H9 (cell line): ENCODE measurements around the gene CMTM2. TPM values are rescaled to one million over a fixed set of nuclear protein-coding genes. Genes with fewer than 3 reads are reported as not detected.

ENCODE experiments used
- DNase-seq: peaks from one replicate; pipeline ENCODE4 v3.0.0-alpha.2; 2017
- H2AFZ ChIP-seq: one replicate; pipeline ENCODE4 v1.6.1; 2013; ENCODE audit warnings: mild to moderate bottlenecking, low read length, control low read depth, moderate library complexity
- H2AK5ac ChIP-seq: 2 replicates; pipeline ENCODE4 v1.6.1; 2013; ENCODE audit warnings: low read length, control low read depth, mixed read lengths; ENCODE audit not compliant: insufficient read length
- H2BK120ac ChIP-seq: one replicate; pipeline ENCODE4 v1.6.1; 2013; ENCODE audit warnings: low read depth, mild to moderate bottlenecking, low read length, control low read depth, inconsistent platforms; ENCODE audit not compliant: poor library complexity, severe bottlenecking
- H2BK12ac ChIP-seq: 2 replicates; pipeline ENCODE4 v1.6.1; 2013; ENCODE audit warnings: low read length, control low read depth, mixed read lengths, low read depth; ENCODE audit not compliant: insufficient read length
- H2BK15ac ChIP-seq: 2 replicates; pipeline ENCODE4 v1.6.1; 2013; ENCODE audit warnings: low read depth, low read length, control low read depth
- H2BK20ac ChIP-seq: one replicate; pipeline ENCODE4 v1.6.1; 2013; ENCODE audit warnings: low read depth, mild to moderate bottlenecking, low read length, control low read depth, inconsistent platforms; ENCODE audit not compliant: poor library complexity, severe bottlenecking
- H2BK5ac ChIP-seq: 2 replicates; pipeline ENCODE4 v1.6.1; 2013; ENCODE audit warnings: low read length, control low read depth, mixed read lengths; ENCODE audit not compliant: insufficient read length
- H3K14ac ChIP-seq: 2 replicates; pipeline ENCODE4 v1.6.1; 2013; ENCODE audit warnings: low read length, control low read depth; ENCODE audit not compliant: insufficient read depth
- H3K18ac ChIP-seq: 2 replicates; pipeline ENCODE4 v1.6.1; 2013; ENCODE audit warnings: low read depth, mild to moderate bottlenecking, mixed read lengths, low read length, control low read depth; ENCODE audit not compliant: insufficient read length
- H3K23ac ChIP-seq: 2 replicates; pipeline ENCODE4 v1.6.1; 2013; ENCODE audit warnings: low read length, control low read depth, mixed read lengths, low read depth; ENCODE audit not compliant: insufficient read length
- H3K23me2 ChIP-seq: 2 replicates; pipeline ENCODE4 v1.6.1; 2013; ENCODE audit warnings: low read depth, mild to moderate bottlenecking, mixed read lengths, low read length, control low read depth; ENCODE audit not compliant: insufficient read length, poor library complexity, severe bottlenecking
- H3K27ac ChIP-seq: 2 replicates; pipeline ENCODE4 v1.5.1; 2013; ENCODE audit warnings: low read length, control low read depth, mixed read lengths, low read depth; ENCODE audit not compliant: insufficient read length
- H3K27me3 ChIP-seq: 2 replicates; pipeline ENCODE4 v1.6.1; 2013; ENCODE audit warnings: low read length, control low read depth, inconsistent platforms; ENCODE audit not compliant: insufficient read depth
- H3K4ac ChIP-seq: 2 replicates; pipeline ENCODE4 v1.6.1; 2013; ENCODE audit warnings: low read depth, mild to moderate bottlenecking, control low read depth, inconsistent platforms, low read length, moderate library complexity
- H3K4me1 ChIP-seq: 2 replicates; pipeline ENCODE4 v1.6.1; 2013; ENCODE audit warnings: low read length, control low read depth, inconsistent platforms; ENCODE audit not compliant: insufficient read depth
- H3K4me2 ChIP-seq: 2 replicates; pipeline ENCODE4 v1.6.1; 2013; ENCODE audit warnings: low read length, control low read depth, mixed read lengths; ENCODE audit not compliant: insufficient read length, insufficient read depth
- H3K56ac ChIP-seq: 2 replicates; pipeline ENCODE4 v1.6.1; 2013; ENCODE audit warnings: low read depth, mild to moderate bottlenecking, mixed read lengths, low read length, control low read depth; ENCODE audit not compliant: insufficient read length
- H3K79me1 ChIP-seq: 2 replicates; pipeline ENCODE4 v1.6.1; 2013; ENCODE audit warnings: low read depth, mild to moderate bottlenecking, moderate library complexity, low read length, control low read depth, inconsistent platforms; ENCODE audit not compliant: insufficient read depth, poor library complexity, severe bottlenecking
- H3K79me2 ChIP-seq: 2 replicates; pipeline ENCODE4 v1.6.1; 2013; ENCODE audit warnings: low read length, control low read depth, inconsistent platforms; ENCODE audit not compliant: insufficient read depth
- H3K9ac ChIP-seq: 2 replicates; pipeline ENCODE4 v1.6.1; 2013; ENCODE audit warnings: low read length, control low read depth, mixed read lengths; ENCODE audit not compliant: insufficient read length; ENCODE audit errors: extremely low read depth
- H3K9me3 ChIP-seq: one replicate; pipeline ENCODE4 v1.6.1; 2013; ENCODE audit warnings: low read depth, low read length, inconsistent platforms; ENCODE audit not compliant: control insufficient read depth
- H3T11ph ChIP-seq: one replicate; pipeline ENCODE4 v1.6.1; 2013; ENCODE audit warnings: mild to moderate bottlenecking, low read length, control low read depth, inconsistent platforms
- H4K20me1 ChIP-seq: one replicate; pipeline ENCODE4 v1.6.1; 2013; ENCODE audit not compliant: control insufficient read depth, insufficient read length, insufficient read depth
- H4K5ac ChIP-seq: 2 replicates; pipeline ENCODE4 v1.6.1; 2013; ENCODE audit warnings: low read depth, mild to moderate bottlenecking, mixed read lengths, low read length, control low read depth; ENCODE audit not compliant: insufficient read length
- H4K8ac ChIP-seq: replicated peaks from 2 replicates; pipeline ENCODE4 v1.6.1; 2013; ENCODE audit warnings: low read length, control low read depth, mixed read lengths, low read depth; ENCODE audit not compliant: insufficient read length
- H4K91ac ChIP-seq: 2 replicates; pipeline ENCODE4 v1.6.1; 2013; ENCODE audit warnings: low read depth, mild to moderate bottlenecking, moderate library complexity, mixed read lengths, low read length, control low read depth; ENCODE audit not compliant: insufficient read length
- H3K27ac Mint-ChIP-seq, 3 experiments: 2 replicates in 2 of 3; 3 replicates in 1 of 3; pipeline ENCODE4 v1.8.0; 2020 to 2021; ENCODE audit warnings: mixed read lengths in 3 of 3, mild to moderate bottlenecking in 1 of 3, moderate library complexity in 1 of 3
- H3K27me3 Mint-ChIP-seq: 2 replicates; pipeline ENCODE4 v1.8.0; 2021; ENCODE audit warnings: low read depth, mild to moderate bottlenecking, moderate library complexity, mixed read lengths
- H3K36me3 Mint-ChIP-seq, 3 experiments: 2 replicates in 2 of 3; 3 replicates in 1 of 3; pipeline ENCODE4 v1.8.0; 2020 to 2021; ENCODE audit warnings: low read depth in 3 of 3, mixed read lengths in 3 of 3; ENCODE audit not compliant: insufficient read depth in 1 of 3
- H3K4me1 Mint-ChIP-seq, 2 experiments: 2 replicates each; pipeline ENCODE4 v1.8.0; 2020; ENCODE audit warnings: mixed read lengths in 2 of 2
- H3K4me3 Mint-ChIP-seq, 2 experiments: 2 replicates in 1 of 2; 3 replicates in 1 of 2; pipeline ENCODE4 v1.8.0; 2020 to 2021; ENCODE audit warnings: mild to moderate bottlenecking in 2 of 2, mixed read lengths in 2 of 2, moderate library complexity in 1 of 2
- H3K9me3 Mint-ChIP-seq, 2 experiments: 2 replicates in 1 of 2; 3 replicates in 1 of 2; pipeline ENCODE4 v1.8.0; 2020; ENCODE audit warnings: mild to moderate bottlenecking in 2 of 2, mixed read lengths in 2 of 2, moderate library complexity in 1 of 2
- WGBS: extraction: QIAGEN DNeasy Blood & Tissue Kit; methylation state at CpG from one replicate; pipeline ENCODE4 v1.1.7; 2013; ENCODE audit warnings: missing lambda C conversion rate, low lambda C conversion rate, mixed read lengths; ENCODE audit not compliant: insufficient read length; ENCODE audit errors: extremely low coverage; 5-methylcytosine and 5-hydroxymethylcytosine counted together
- total RNA-seq: library from RNA; stranded (reverse); gene quantifications from 2 replicates; pipeline ENCODE4 v1.2.1, GENCODE V29; 2021
- TF ChIP-seq, protein P1 (sequence below): fragments of 200-600 bp; sonication (generic); conservative IDR thresholded peaks from 3 replicates; pipeline ENCODE4 v1.8.0; 2021; ENCODE audit warnings: antibody characterized with exemption, mild to moderate bottlenecking

Gene CMTM2
- total RNA-seq, 1 experiment from 2014 or later = not detected

DNA sequence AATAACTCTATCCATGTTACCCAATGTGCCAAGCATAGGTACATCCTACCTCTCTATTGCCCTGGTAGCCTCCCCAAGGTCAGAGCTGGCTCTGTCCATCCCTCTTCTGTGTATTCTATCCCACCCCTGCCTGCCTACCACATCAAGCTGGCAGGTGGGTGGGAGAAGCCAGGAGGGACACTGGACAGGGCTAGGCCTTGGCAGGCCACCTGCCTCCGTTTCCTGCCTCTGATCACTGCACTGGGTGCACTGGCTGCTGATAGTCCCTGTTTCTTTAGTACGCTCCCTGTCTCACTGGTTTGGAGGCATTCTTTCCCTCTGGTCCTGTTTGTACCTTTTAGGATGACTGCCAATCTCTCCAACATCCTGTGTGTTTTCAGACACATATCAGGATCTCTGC lies 42.0 kb upstream of the CMTM2 start:
- H3K14ac ChIP-seq = no peak overlapping the region
- H4K91ac ChIP-seq = no peak overlapping the region
- no peak overlapping the region for H3K23ac ChIP-seq
- Mint-ChIP-seq H3K27me3 (no peaks in the 10 kb centered on the region), H3K27ac (no peak overlapping the region; a peak in 1 of 7 replicates), H3K36me3 (no peaks in the 10 kb centered on the region; a peak in 1 of 7 replicates), H3K4me1 (peaks cover 9% of the 10 kb centered on the region in 2 experiments), H3K9me3 (no peaks in the 10 kb centered on the region), H3K4me3 (no peak overlapping the region)
- H2BK20ac ChIP-seq = no peak overlapping the region
- H2BK5ac ChIP-seq = no peak overlapping the region
- H3T11ph ChIP-seq = no peak overlapping the region
- WGBS = no CpG with 5 or more reads among the region's 2 CpGs
- TF ChIP-seq, protein P1, sequence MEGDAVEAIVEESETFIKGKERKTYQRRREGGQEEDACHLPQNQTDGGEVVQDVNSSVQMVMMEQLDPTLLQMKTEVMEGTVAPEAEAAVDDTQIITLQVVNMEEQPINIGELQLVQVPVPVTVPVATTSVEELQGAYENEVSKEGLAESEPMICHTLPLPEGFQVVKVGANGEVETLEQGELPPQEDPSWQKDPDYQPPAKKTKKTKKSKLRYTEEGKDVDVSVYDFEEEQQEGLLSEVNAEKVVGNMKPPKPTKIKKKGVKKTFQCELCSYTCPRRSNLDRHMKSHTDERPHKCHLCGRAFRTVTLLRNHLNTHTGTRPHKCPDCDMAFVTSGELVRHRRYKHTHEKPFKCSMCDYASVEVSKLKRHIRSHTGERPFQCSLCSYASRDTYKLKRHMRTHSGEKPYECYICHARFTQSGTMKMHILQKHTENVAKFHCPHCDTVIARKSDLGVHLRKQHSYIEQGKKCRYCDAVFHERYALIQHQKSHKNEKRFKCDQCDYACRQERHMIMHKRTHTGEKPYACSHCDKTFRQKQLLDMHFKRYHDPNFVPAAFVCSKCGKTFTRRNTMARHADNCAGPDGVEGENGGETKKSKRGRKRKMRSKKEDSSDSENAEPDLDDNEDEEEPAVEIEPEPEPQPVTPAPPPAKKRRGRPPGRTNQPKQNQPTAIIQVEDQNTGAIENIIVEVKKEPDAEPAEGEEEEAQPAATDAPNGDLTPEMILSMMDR = no peak
- H3K4me2 ChIP-seq = no peak overlapping the region
- H3K9me3 ChIP-seq = no peaks in the 10 kb centered on the region
- no peaks in the 10 kb centered on the region for H4K20me1 ChIP-seq
- no peak overlapping the region for H3K9ac ChIP-seq
- H4K8ac ChIP-seq = no peak overlapping the region
- no peak overlapping the region for H2BK12ac ChIP-seq
- H3K27ac ChIP-seq = no peak overlapping the region
- no peaks in the 10 kb centered on the region for H3K27me3 ChIP-seq
- no peak for DNase-seq
- no peak overlapping the region for H2AK5ac ChIP-seq
- H3K4me1 ChIP-seq = peaks cover 5% of the 10 kb centered on the region; the same call in 1 of the 2 replicates
- no peak overlapping the region for H3K56ac ChIP-seq
- no peaks in the 10 kb centered on the region for H3K79me2 ChIP-seq
- H3K79me1 ChIP-seq = no peaks in the 10 kb centered on the region
- no peak overlapping the region for H3K4ac ChIP-seq
- no peaks in the 10 kb centered on the region for H3K23me2 ChIP-seq
- no peak overlapping the region for H3K18ac ChIP-seq
- H2AFZ ChIP-seq = no peak overlapping the region
- no peak overlapping the region for H2BK120ac ChIP-seq
- H2BK15ac ChIP-seq = no peak overlapping the region
- no peak overlapping the region for H4K5ac ChIP-seq
